Naive B cell (primary cell): ENCODE measurements around the gene NCKAP5. TPM values are rescaled to one million over a fixed set of nuclear protein-coding genes. Genes with fewer than 3 reads are reported as not detected.

Experiments used
- ATAC-seq, 2 donors: fragments of 150-1000 bp; cut with Tn5 transposase; 2 replicates each; pipeline ENCODE4 v1.10.0; 2021; ENCODE audit warnings: low read depth in 2 of 2, mild to moderate bottlenecking in 2 of 2, moderate library complexity in 2 of 2
- DNase-seq: peaks from one replicate; pipeline ENCODE4 v3.0.0; 2022
- H3K27ac Mint-ChIP-seq, 6 donors: one replicate each; pipeline ENCODE4 v1.8.0; 2020 to 2022; ENCODE audit warnings: mild to moderate bottlenecking in 6 of 6, mixed read lengths in 6 of 6, moderate library complexity in 5 of 6, inconsistent platforms in 2 of 6
- H3K27me3 Mint-ChIP-seq, 3 donors: one replicate each; pipeline ENCODE4 v1.8.0; 2021 to 2022; ENCODE audit warnings: mixed read lengths in 3 of 3, mild to moderate bottlenecking in 1 of 3
- H3K36me3 Mint-ChIP-seq, 2 donors: one replicate each; pipeline ENCODE4 v1.8.0; 2020 to 2022; ENCODE audit warnings: mixed read lengths in 2 of 2, inconsistent platforms in 1 of 2, mild to moderate bottlenecking in 1 of 2
- H3K4me1 Mint-ChIP-seq, 3 donors: one replicate each; pipeline ENCODE4 v1.8.0; 2020 to 2022; ENCODE audit warnings: mixed read lengths in 3 of 3, inconsistent platforms in 1 of 3, mild to moderate bottlenecking in 1 of 3, moderate library complexity in 1 of 3
- H3K4me3 Mint-ChIP-seq, 8 donors: one replicate each; pipeline ENCODE4 v1.8.0; 2020 to 2022; ENCODE audit warnings: mild to moderate bottlenecking in 8 of 8, mixed read lengths in 8 of 8, moderate library complexity in 8 of 8, inconsistent platforms in 2 of 8
- H3K9me3 Mint-ChIP-seq, 7 donors: one replicate each; pipeline ENCODE4 v1.8.0; 2020 to 2022; ENCODE audit warnings: mixed read lengths in 7 of 7, mild to moderate bottlenecking in 5 of 7, inconsistent platforms in 2 of 7, moderate library complexity in 1 of 7
- polyA plus RNA-seq, 6 donors: library from polyadenylated mRNA; unstranded; fragments of 300-500 nt; fragmentation: Illumina TruSeq; gene quantifications; one replicate each; pipeline ENCODE4 v1.2.3, GENCODE V29; 2021; ENCODE audit warnings: low read depth in 6 of 6

Gene NCKAP5
- polyA plus RNA-seq, 6 donors from 2014 or later: 0.10 to 0.21 TPM; not detected in 4

- Mint-ChIP-seq H3K36me3 (peaks cover 0 to 6% of the 10 kb centered on the region in 2 donors), H3K4me3 (no peak overlapping the region), H3K27me3 (no peaks in the 10 kb centered on the region), H3K27ac (no peak overlapping the region), H3K9me3 (peaks cover 3 to 8% (median 6%) of the 10 kb centered on the region in 7 donors), H3K4me1 (no peaks in the 10 kb centered on the region)
- DNase-seq: no peak
- ATAC-seq: no peak
Measured at GRCh38 chr2:132909427-132909826, 658.8 kb downstream of the NCKAP5 start.

- H3K4me1 Mint-ChIP-seq: no peaks in the 10 kb centered on the region
- ATAC-seq (no peak), DNase-seq (no peak)
- peaks cover 0 to 6% of the 10 kb centered on the region in 2 donors for H3K36me3 Mint-ChIP-seq
- peaks cover 0 to 6% (median 2%) of the 10 kb centered on the region in 7 donors for H3K9me3 Mint-ChIP-seq
- no peak overlapping the region for H3K27ac Mint-ChIP-seq
- H3K4me3 Mint-ChIP-seq: no peak overlapping the region
- no peaks in the 10 kb centered on the region for H3K27me3 Mint-ChIP-seq
Measured at GRCh38 chr2:132904142-132904842, 664.0 kb downstream of the NCKAP5 start.

DNA sequence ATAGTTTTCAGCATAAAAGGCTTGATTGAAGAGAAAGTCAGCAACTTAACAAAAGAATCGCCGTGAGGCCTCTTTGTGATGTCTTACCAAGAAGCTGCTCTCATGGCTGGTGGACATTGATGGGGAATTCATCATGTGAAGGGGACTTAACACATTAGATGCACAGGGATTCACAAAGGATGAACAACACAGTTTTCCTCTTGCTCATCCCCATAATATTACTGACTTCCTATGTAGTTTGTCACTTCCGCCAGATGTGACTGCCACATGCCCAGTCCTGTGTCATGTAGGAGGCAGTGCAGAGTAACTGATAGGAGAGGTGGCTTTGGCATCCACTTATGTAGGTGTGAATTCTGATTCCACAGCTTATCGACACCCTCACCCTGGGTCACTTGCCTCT lies 665.6 kb downstream of the NCKAP5 start:
- no peaks in the 10 kb centered on the region for H3K4me1 Mint-ChIP-seq
- peaks cover 0 to 19% (median 4%) of the 10 kb centered on the region in 7 donors for H3K9me3 Mint-ChIP-seq
- ATAC-seq (no peak), DNase-seq (no peak)
- H3K27ac Mint-ChIP-seq: no peak overlapping the region
- no peak overlapping the region for H3K4me3 Mint-ChIP-seq
- peaks cover 0 to 6% of the 10 kb centered on the region in 2 donors for H3K36me3 Mint-ChIP-seq
- no peaks in the 10 kb centered on the region for H3K27me3 Mint-ChIP-seq

- Mint-ChIP-seq H3K36me3 (peaks cover 0 to 6% of the 10 kb centered on the region in 2 donors), H3K9me3 (peaks cover 0 to 22% (median 4%) of the 10 kb centered on the region in 7 donors), H3K4me3 (no peak overlapping the region), H3K4me1 (no peaks in the 10 kb centered on the region), H3K27me3 (no peaks in the 10 kb centered on the region), H3K27ac (no peak overlapping the region)
- DNase-seq (no peak), ATAC-seq (no peak)
Measured at GRCh38 chr2:132901661-132902060, 666.6 kb downstream of the NCKAP5 start.

GRCh38 chr2:132897111-132897510 lies 671.2 kb downstream of the NCKAP5 start:
- Mint-ChIP-seq H3K36me3 (no peaks in the 10 kb centered on the region), H3K4me3 (no peak overlapping the region), H3K4me1 (no peaks in the 10 kb centered on the region), H3K9me3 (peaks cover 0 to 22% (median 2%) of the 10 kb centered on the region in 7 donors), H3K27ac (no peak overlapping the region), H3K27me3 (no peaks in the 10 kb centered on the region)
- DNase-seq (no peak), ATAC-seq (no peak)

DNA sequence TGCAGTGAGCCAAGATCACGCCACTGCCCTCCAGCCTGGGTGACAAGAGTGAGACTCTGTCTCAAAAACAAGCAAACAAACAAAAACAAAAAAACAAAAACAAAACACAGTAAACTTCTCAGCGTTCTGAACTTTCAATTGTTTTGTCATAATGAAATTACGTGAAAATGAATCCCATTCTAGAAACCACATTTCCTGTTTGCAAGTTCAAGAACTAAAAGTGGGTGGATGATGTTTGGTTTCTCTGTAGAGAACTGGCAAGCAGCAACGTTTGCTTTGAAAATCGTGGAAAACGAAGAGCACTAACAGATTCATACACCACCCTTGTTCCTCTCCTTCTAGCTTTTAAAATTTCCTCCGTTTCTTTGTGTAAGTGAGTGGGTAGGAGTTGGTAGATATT lies 672.2 kb downstream of the NCKAP5 start:
- ATAC-seq (no peak), DNase-seq (no peak)
- Mint-ChIP-seq H3K4me3 (no peak overlapping the region), H3K27ac (no peak overlapping the region), H3K36me3 (no peaks in the 10 kb centered on the region), H3K9me3 (peaks cover 0 to 22% (median 5%) of the 10 kb centered on the region in 7 donors), H3K27me3 (peaks cover 0 to 5% (median 0%) of the 10 kb centered on the region in 3 donors), H3K4me1 (no peaks in the 10 kb centered on the region)

DNA sequence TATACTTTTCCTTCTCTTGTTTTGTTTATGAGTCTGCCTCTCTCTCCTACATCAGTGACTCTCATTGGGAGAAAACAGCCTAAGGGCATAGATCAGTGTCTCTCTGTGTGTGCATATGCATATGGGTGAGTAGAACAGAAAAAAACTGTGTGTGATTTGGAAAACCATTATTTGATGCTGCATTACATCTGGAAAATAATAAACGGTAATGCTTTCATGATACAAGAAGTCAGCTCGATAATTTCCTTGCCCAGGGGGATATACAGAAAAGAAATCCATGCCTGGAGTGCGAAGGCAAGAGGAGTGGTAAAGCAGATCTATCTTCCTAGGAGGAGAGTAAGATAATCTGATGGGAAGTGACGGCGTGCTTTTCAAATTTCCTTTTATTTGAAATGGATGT lies 676.8 kb downstream of the NCKAP5 start:
- no peak for ATAC-seq
- H3K27ac Mint-ChIP-seq: no peak overlapping the region
- no peak for DNase-seq
- H3K36me3 Mint-ChIP-seq: no peaks in the 10 kb centered on the region
- peaks cover 0 to 10% (median 2%) of the 10 kb centered on the region in 7 donors for H3K9me3 Mint-ChIP-seq
- H3K4me3 Mint-ChIP-seq: no peak overlapping the region
- no peaks in the 10 kb centered on the region for H3K4me1 Mint-ChIP-seq
- H3K27me3 Mint-ChIP-seq: peaks cover 0 to 5% (median 0%) of the 10 kb centered on the region in 3 donors

DNA sequence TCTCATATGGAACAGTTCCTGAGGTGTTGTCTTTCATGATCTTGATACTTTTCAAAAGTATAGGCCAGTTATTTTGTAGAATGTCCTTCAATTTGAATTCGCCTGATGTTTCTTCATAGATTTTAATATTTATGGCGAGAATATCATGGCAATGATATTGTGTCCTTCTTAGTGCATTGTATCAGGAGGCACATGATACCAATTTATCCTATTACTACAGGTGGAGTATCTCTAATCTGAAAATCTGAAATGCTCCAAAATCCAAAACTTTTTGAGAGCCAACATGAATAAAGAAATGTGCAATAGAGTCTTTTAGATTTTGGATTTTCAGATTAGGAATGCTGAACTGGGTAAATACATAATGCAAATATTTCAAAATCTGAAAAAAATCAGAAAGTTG lies 681.7 kb downstream of the NCKAP5 start:
- H3K4me3 Mint-ChIP-seq: no peak overlapping the region
- no peak overlapping the region for H3K27ac Mint-ChIP-seq
- no peaks in the 10 kb centered on the region for H3K36me3 Mint-ChIP-seq
- no peaks in the 10 kb centered on the region for H3K4me1 Mint-ChIP-seq
- ATAC-seq: no peak
- DNase-seq: no peak
- peaks cover 0 to 10% (median 7%) of the 10 kb centered on the region in 7 donors for H3K9me3 Mint-ChIP-seq
- H3K27me3 Mint-ChIP-seq: peaks cover 0 to 4% (median 0%) of the 10 kb centered on the region in 3 donors

DNA sequence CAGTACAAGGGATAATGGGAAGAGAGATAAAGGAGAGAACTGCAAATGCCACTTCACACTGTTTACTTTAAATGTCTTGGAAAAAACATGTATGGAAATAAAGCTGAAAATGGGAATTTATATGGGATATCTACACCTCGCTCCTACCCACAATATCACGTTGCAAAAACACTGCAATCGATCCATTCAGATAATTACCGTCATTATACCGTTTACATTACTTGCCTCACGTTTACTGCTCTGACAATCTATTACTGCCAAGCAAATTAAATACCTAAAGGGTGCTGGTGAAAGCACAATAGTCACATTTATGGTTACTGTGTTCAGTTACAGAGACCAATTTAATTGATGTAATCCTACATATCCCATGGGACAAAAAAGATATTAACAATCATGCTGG lies 683.6 kb downstream of the NCKAP5 start:
- Mint-ChIP-seq H3K9me3 (peaks cover 0 to 12% (median 8%) of the 10 kb centered on the region in 7 donors), H3K36me3 (no peaks in the 10 kb centered on the region), H3K4me1 (no peaks in the 10 kb centered on the region), H3K27me3 (no peaks in the 10 kb centered on the region), H3K27ac (no peak overlapping the region), H3K4me3 (no peak overlapping the region)
- DNase-seq (no peak), ATAC-seq (no peak)

DNA sequence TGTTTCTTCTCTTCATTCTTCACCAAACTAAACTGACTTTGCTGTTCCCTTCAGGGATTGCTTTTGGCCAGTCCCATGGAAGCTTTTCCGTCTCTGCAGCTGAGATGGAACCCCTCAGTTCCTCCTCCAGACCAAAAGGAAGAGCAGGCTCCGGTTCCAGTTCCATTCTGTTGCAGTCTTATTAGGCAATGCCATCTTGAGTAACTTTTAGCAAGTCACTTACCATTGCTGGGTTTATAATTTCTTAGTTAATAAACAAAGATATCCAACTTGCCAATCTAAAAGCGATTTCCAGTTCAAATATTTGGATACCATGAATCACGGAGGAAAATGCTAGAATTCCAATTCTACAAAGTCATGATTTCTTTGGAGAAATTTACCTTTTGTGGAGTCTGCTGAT lies 684.0 kb downstream of the NCKAP5 start:
- Mint-ChIP-seq H3K4me3 (no peak overlapping the region), H3K27me3 (no peaks in the 10 kb centered on the region)
- no peak for ATAC-seq

DNA sequence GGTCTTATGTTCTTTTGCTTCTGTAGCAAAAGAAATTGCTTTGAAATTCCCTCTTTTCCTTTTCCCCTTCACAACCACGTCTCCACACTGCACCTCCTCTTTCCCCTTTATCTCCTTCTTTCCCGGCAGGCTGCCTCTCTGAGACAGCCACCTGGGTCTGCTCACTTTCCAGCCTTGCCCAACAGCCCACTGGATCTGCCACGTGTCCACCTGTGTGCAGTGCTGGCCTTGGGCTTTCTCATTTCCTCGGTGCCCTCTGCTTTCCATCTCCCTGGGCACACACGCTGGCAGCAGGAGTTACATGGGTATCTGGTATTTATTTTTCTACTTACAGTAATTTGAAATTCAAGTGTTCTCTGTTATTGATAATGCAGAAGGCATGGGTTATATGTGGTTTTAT lies 684.8 kb downstream of the NCKAP5 start:
- Mint-ChIP-seq H3K9me3 (peaks cover 0 to 12% (median 7%) of the 10 kb centered on the region in 7 donors), H3K27ac (no peak overlapping the region), H3K4me3 (no peak overlapping the region)

More for the DNA sequence above, 684.0 kb downstream of the NCKAP5 start:
- Mint-ChIP-seq H3K27ac (no peak overlapping the region), H3K36me3 (no peaks in the 10 kb centered on the region), H3K9me3 (peaks cover 0 to 10% (median 8%) of the 10 kb centered on the region in 7 donors), H3K4me1 (no peaks in the 10 kb centered on the region)
- DNase-seq: no peak

GRCh38 chr2:132881546-132881945 lies 686.7 kb downstream of the NCKAP5 start:
- no peak for DNase-seq
- no peaks in the 10 kb centered on the region for H3K4me1 Mint-ChIP-seq
- no peaks in the 10 kb centered on the region for H3K36me3 Mint-ChIP-seq
- no peaks in the 10 kb centered on the region for H3K27me3 Mint-ChIP-seq
- H3K9me3 Mint-ChIP-seq: peaks cover 0 to 13% (median 6%) of the 10 kb centered on the region in 7 donors
- no peak for ATAC-seq
- no peak overlapping the region for H3K27ac Mint-ChIP-seq
- H3K4me3 Mint-ChIP-seq: no peak overlapping the region

More for the DNA sequence above, 684.8 kb downstream of the NCKAP5 start:
- DNase-seq: no peak
- H3K36me3 Mint-ChIP-seq: no peaks in the 10 kb centered on the region
- H3K4me1 Mint-ChIP-seq: no peaks in the 10 kb centered on the region
- ATAC-seq: no peak
- H3K27me3 Mint-ChIP-seq: no peaks in the 10 kb centered on the region

GRCh38 chr2:132877923-132878322 lies 690.3 kb downstream of the NCKAP5 start:
- H3K36me3 Mint-ChIP-seq: no peaks in the 10 kb centered on the region
- ATAC-seq (no peak), DNase-seq (no peak)
- H3K27me3 Mint-ChIP-seq: no peaks in the 10 kb centered on the region
- no peak overlapping the region for H3K4me3 Mint-ChIP-seq
- H3K27ac Mint-ChIP-seq: no peak overlapping the region
- peaks cover 0 to 9% (median 2%) of the 10 kb centered on the region in 7 donors for H3K9me3 Mint-ChIP-seq
- H3K4me1 Mint-ChIP-seq: no peaks in the 10 kb centered on the region

DNA sequence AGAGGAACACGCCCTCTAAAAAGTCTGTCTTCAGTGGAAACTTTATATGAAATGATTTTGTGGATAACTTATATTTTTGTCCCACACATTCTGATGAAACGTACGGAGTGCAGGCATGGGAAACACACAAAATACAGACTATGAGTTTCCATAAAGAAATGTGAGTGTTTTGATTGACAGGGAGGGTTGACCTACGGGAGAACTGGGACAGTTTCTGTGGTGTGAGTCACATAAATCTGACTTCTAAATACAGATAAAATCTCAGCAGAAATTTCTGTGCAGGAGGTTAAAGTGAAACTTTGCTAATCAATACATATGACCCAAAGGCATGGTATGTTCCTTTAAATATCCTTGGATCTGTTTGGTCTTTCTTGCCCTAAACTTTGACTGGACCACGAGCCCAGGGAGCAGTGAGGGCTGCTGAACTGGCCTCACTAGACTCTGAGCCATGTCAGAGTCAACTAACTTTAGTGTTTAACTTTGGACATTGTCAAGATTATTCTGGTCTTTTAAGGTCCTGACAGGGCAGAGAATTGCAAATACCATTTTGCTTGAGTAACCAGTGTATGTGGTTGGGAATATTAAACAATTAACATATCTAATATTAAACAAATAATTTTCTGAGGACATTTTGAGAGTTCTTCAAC lies 691.4 kb downstream of the NCKAP5 start:
- no peak overlapping the region for H3K27ac Mint-ChIP-seq
- H3K4me1 Mint-ChIP-seq: no peaks in the 10 kb centered on the region
- no peak for ATAC-seq
- no peak overlapping the region for H3K4me3 Mint-ChIP-seq
- H3K9me3 Mint-ChIP-seq: peaks cover 0 to 9% (median 1%) of the 10 kb centered on the region in 7 donors
- DNase-seq: no peak
- no peaks in the 10 kb centered on the region for H3K27me3 Mint-ChIP-seq
- H3K36me3 Mint-ChIP-seq: no peaks in the 10 kb centered on the region
